Measurements from ENCODE around the gene COQ10B. TPM values are rescaled to one million over a fixed set of nuclear protein-coding genes. Genes with fewer than 3 reads are reported as not detected.

The COQ10B gene
- total RNA-seq, 4 donors from 2014 or later, result 7.4 to 21.5 (median 13.7) TPM

GRCh38 chr2:197517150-197517549, 63.8 kb downstream of the COQ10B start:
- intact Hi-C loops (cut with DNase I; ENCODE audit: low total_unique reads) (loop anchor here (2.0 kb wide), 1 partner anchor 188 kb away; the partner anchor contains the start of gene MARS2), in situ Hi-C loops (cut with MboI; ENCODE audit: low sequenced_read_pairs in 4 of 4) (loop anchor here in 1 of 4 donors (10.0 kb wide), 2 partner anchors 82 to 188 kb away; partner anchors contain the start of genes MARS2 and SF3B1)
- Histone ChIP-seq H3K4me3 (peak overlapping the region; percentile 70 to 100 (median 86)), H3K36me3 (no peaks in the 10 kb centered on the region), H3K27ac (peak overlapping the region; percentile 93 to 100 (median 95)), H3K9me3 (no peaks in the 10 kb centered on the region), H3K4me1 (peaks cover 19 to 26% of the 10 kb centered on the region in 2 donors), H3K27me3 (no peaks in the 10 kb centered on the region)
- ATAC-seq (no peak), DNase-seq (no peak)
- TF ChIP-seq POLR2A (IDR thresholded peaks at IDR 0.05), result no peak

Other genes starting within 250 kb of the COQ10B start
- gene ANKRD44, start 142.8 kb upstream of the COQ10B start, total RNA-seq, result 1 to 10 TPM; 1.8 to 6.3 (median 3.0) TPM
- gene SF3B1, start 18.5 kb upstream of the COQ10B start, total RNA-seq, result 100 to 1,000 TPM; 137 to 297 (median 158) TPM
- 100 to 1,000 TPM in 1 of 4 donors, 10 to 100 TPM in 3; 82.0 to 104 (median 88.2) TPM for gene HSPD1, start 46.3 kb downstream of the COQ10B start, total RNA-seq
- gene HSPE1, start 46.8 kb downstream of the COQ10B start, total RNA-seq, result 100 to 1,000 TPM in 1 of 4 donors, 10 to 100 TPM in 3; 43.2 to 122 (median 88.0) TPM
- 10 to 100 TPM; 29.3 to 41.3 (median 38.2) TPM for gene MOB4, start 62.5 kb downstream of the COQ10B start, total RNA-seq
- gene RFTN2, start 222.0 kb downstream of the COQ10B start, total RNA-seq, result 1 to 10 TPM; 1.1 to 6.3 (median 3.2) TPM